Hepatocyte (in vitro differentiated cells): Measurements from ENCODE around the gene URGCP.

Experiments
- EZH2 ChIP-seq: fragments of 200-600 bp; sonication (generic); IDR thresholded peaks from 2 replicates; pipeline ENCODE4 v1.6.1; 2016; ENCODE audit warnings: antibody characterized with exemption, mild to moderate bottlenecking, borderline replicate concordance
- EZH2phosphoT487 ChIP-seq: fragments of 200-600 bp; sonication (generic); IDR thresholded peaks from one replicate; pipeline ENCODE4 v1.6.1; 2018; ENCODE audit warnings: antibody characterized with exemption, mild to moderate bottlenecking, low read depth, moderate library complexity; ENCODE audit not compliant: unreplicated experiment, severe bottlenecking
- TF ChIP-seq, protein P1 (sequence below): fragments of 200-600 bp; sonication (generic); IDR thresholded peaks from 2 replicates; pipeline ENCODE4 v1.5.1; 2016; ENCODE audit warnings: antibody characterized with exemption, mild to moderate bottlenecking; ENCODE audit not compliant: poor library complexity

DNA sequence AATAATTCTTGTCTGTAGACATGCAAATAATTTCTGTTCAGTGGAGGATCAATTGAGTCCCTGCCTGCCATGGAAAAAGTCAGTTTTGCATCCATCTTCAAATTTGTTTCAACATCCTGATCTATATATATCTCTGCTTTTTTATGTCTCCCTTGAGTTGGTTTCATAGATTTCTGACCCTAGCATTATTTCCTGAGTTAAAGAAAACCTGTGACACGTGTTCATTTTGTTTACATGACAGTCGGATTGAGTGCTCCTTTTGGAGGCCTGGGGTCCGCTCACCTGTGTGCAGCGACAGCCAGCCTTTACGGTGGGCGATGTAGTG lies 37.8 kb downstream of the URGCP start:
- TF ChIP-seq, protein P1, sequence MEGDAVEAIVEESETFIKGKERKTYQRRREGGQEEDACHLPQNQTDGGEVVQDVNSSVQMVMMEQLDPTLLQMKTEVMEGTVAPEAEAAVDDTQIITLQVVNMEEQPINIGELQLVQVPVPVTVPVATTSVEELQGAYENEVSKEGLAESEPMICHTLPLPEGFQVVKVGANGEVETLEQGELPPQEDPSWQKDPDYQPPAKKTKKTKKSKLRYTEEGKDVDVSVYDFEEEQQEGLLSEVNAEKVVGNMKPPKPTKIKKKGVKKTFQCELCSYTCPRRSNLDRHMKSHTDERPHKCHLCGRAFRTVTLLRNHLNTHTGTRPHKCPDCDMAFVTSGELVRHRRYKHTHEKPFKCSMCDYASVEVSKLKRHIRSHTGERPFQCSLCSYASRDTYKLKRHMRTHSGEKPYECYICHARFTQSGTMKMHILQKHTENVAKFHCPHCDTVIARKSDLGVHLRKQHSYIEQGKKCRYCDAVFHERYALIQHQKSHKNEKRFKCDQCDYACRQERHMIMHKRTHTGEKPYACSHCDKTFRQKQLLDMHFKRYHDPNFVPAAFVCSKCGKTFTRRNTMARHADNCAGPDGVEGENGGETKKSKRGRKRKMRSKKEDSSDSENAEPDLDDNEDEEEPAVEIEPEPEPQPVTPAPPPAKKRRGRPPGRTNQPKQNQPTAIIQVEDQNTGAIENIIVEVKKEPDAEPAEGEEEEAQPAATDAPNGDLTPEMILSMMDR = no peak
- TF ChIP-seq EZH2 (no peak), EZH2phosphoT487 (no peak)
